GM11168 (cell line): ENCODE results near the gene MASP1.

Experiments used
- in situ Hi-C: fragments of 300-500 bp; cut with MboI; formaldehyde crosslinking; loops from one replicate; pipeline ENCODE4 v1.12.0; 2022; ENCODE audit warnings: low sequenced_read_pairs; ENCODE audit not compliant: unreplicated experiment

Gene MASP1

GRCh38 chr3:187291512-187292132, at the start of gene MASP1:
MASP1 (minus strand) TSS chr3:187291737; CDS start chr3:187291632, 105 bp downstream.
- in situ Hi-C loops: no loop called here

GRCh38 chr3:187340578-187340977, 49.0 kb upstream of the MASP1 start:
- in situ Hi-C loops: no loop called here

GRCh38 chr3:187336322-187336721, 44.8 kb upstream of the MASP1 start:
- in situ Hi-C loops: no loop called here

GRCh38 chr3:187334904-187335303, 43.4 kb upstream of the MASP1 start:
- in situ Hi-C loops: no loop called here

- in situ Hi-C loops: loop anchor here (10.0 kb wide), 1 partner anchor 266 kb away; no protein-coding TSS in a partner anchor
Observed at GRCh38 chr3:187328691-187329090, 37.2 kb upstream of the MASP1 start.

GRCh38 chr3:187327845-187328244, 36.3 kb upstream of the MASP1 start:
- in situ Hi-C loops: loop anchor here (10.0 kb wide), 1 partner anchor 267 kb away; no protein-coding TSS in a partner anchor

- in situ Hi-C loops: loop anchor here (10.0 kb wide), 1 partner anchor 269 kb away; no protein-coding TSS in a partner anchor
Observed at GRCh38 chr3:187325632-187326031, 34.1 kb upstream of the MASP1 start.

GRCh38 chr3:187323091-187323490, 31.6 kb upstream of the MASP1 start:
- in situ Hi-C loops: loop anchor here (10.0 kb wide), 1 partner anchor 272 kb away; no protein-coding TSS in a partner anchor

- in situ Hi-C loops: loop anchor here (10.0 kb wide), 1 partner anchor 273 kb away; no protein-coding TSS in a partner anchor
Observed at GRCh38 chr3:187322291-187322690, 30.8 kb upstream of the MASP1 start.

- in situ Hi-C loops: loop anchor here (10.0 kb wide), 1 partner anchor 273 kb away; no protein-coding TSS in a partner anchor
Observed at GRCh38 chr3:187321766-187322165, 30.2 kb upstream of the MASP1 start.

- in situ Hi-C loops: loop anchor here (5.0 to 10.0 kb wide), 2 partner anchors 275 to 358 kb away; no protein-coding TSS in a partner anchor
Observed at GRCh38 chr3:187319699-187320302, 28.3 kb upstream of the MASP1 start.

GRCh38 chr3:187318819-187319616, 27.5 kb upstream of the MASP1 start:
- in situ Hi-C loops: loop anchor here (5.0 kb wide), 1 partner anchor 358 kb away; no protein-coding TSS in a partner anchor

GRCh38 chr3:187315872-187316271, 24.3 kb upstream of the MASP1 start:
- in situ Hi-C loops: loop anchor here (5.0 kb wide), 1 partner anchor 361 kb away; no protein-coding TSS in a partner anchor

GRCh38 chr3:187314176-187314575, 22.6 kb upstream of the MASP1 start:
- in situ Hi-C loops: no loop called here

GRCh38 chr3:187310954-187311470, 19.5 kb upstream of the MASP1 start:
- in situ Hi-C loops: no loop called here

GRCh38 chr3:187310226-187310625, 18.7 kb upstream of the MASP1 start:
- in situ Hi-C loops: no loop called here

GRCh38 chr3:187305881-187306280, 14.3 kb upstream of the MASP1 start:
- in situ Hi-C loops: no loop called here

GRCh38 chr3:187299611-187300010, 8.1 kb upstream of the MASP1 start:
- in situ Hi-C loops: no loop called here

- in situ Hi-C loops: no loop called here
Observed at GRCh38 chr3:187296911-187297310, 5.4 kb upstream of the MASP1 start.

GRCh38 chr3:187296058-187296457, 4.5 kb upstream of the MASP1 start:
- in situ Hi-C loops: no loop called here
